Stromal cell of bone marrow (primary cell): ENCODE measurements around the gene NOPCHAP1.

ENCODE experiments used
- DNase-seq: peaks from one replicate; pipeline ENCODE4 v3.0.0-alpha.2; 2012; ENCODE audit warnings: low read depth

NOPCHAP1 gene

GRCh38 chr12:105020241-105020962 is 34.3 kb downstream of the NOPCHAP1 start:
- DNase-seq = no peak

DNA sequence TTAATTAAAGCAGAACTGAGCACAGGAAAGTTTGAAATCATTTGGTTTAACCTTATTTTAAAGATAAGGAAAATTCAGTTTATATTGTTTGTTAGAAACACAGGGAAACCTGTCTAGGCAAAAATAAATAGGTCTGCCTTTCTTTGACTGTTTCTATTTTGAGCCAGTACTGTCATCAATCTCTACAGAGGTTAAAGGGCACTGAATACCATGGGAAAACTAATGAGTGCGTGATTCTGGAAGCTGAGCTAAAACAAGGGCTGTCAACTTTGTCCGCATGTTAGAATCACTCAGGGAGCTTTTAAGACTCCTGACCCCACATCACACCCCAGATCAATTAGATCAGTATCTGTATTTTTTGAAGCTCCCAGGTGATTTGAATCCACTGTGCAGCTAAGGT is 38.8 kb downstream of the NOPCHAP1 start:
- no peak for DNase-seq

- DNase-seq = peak; percentile 95
Measured at GRCh38 chr12:105025890-105026289, 39.8 kb downstream of the NOPCHAP1 start.

DNA sequence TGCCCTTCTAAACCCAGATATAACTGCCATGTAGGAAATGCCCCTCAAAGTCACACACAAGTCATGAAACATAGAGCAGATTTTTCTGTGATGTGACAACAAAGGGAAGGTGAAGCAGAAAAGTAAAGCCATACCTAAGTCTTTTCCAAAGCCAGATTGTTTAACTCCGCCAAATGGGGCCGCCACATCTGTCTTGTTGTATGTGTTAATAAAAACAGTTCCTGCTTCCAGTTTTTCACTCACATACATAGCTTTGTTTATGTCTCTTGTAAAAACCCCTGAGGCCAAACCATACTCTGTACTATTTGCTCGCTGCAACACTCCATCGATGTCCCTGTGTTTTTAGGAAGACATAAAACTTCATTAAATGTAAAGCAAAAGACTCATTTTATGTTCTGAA is 40.3 kb downstream of the NOPCHAP1 start:
- no peak for DNase-seq

- DNase-seq = no peak
Measured at GRCh38 chr12:105030820-105031807, 45.0 kb downstream of the NOPCHAP1 start.

DNA sequence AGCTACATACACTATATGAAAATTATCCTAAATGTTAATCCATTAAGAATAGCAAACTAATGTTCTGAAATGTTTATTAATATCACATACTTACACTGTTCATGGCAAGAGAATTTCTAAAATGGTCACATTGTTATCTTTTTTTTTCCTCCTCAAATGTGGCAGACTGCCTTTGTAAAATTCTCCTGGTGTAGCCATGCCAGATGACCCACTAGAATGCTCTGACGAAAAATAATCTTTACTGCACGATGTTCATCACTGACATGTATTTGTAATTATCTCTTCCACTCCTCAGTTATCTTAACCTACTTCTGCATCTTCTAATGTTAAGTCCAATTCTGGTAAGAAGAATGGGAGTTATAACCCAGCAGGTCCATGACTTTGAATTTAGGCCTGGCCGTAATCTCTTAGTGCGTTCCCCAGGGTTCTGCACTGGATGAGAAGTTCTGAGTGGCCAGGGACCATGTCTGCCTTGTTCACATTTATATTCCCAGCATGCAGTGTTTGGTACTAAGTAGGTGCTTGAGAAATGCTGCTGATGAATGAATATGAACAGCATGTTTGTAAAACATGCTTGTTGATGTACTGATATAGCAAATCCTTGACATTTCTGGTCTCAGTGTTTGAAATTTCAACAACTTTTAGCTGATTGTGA is 46.7 kb downstream of the NOPCHAP1 start:
- no peak for DNase-seq

- no peak for DNase-seq
Measured at GRCh38 chr12:105033851-105034250, 47.7 kb downstream of the NOPCHAP1 start.
